Colonic mucosa (tissue), 4 donors: ENCODE measurements around the gene MIEF1. TPM values are rescaled to one million over a fixed set of nuclear protein-coding genes. Genes with fewer than 3 reads are reported as not detected.
A peak's percentile ranks its signal among the peaks of the same experiment; 100 is the strongest.

ENCODE experiments used
- DNase-seq: peaks from one replicate; pipeline ENCODE4 v3.0.0-alpha.2; 2020
- H3K27ac ChIP-seq: fragments of 200-600 bp; one replicate; pipeline ENCODE4 v1.8.0; 2021
- H3K27me3 ChIP-seq: fragments of 200-600 bp; one replicate; pipeline ENCODE4 v1.8.0; 2021
- H3K36me3 ChIP-seq: fragments of 200-600 bp; one replicate; pipeline ENCODE4 v1.8.0; 2021
- H3K4me1 ChIP-seq: fragments of 200-600 bp; one replicate; pipeline ENCODE4 v1.8.0; 2021; ENCODE audit warnings: mild to moderate bottlenecking
- H3K4me3 ChIP-seq: fragments of 200-600 bp; one replicate; pipeline ENCODE4 v1.8.0; 2021
- H3K9ac ChIP-seq, 2 donors: one replicate each; pipeline ENCODE4 v1.7.0; 2013; ENCODE audit warnings: control low read depth in 2 of 2, low read depth in 2 of 2, low read length in 2 of 2
- H3K9me3 ChIP-seq: fragments of 200-600 bp; one replicate; pipeline ENCODE4 v1.8.0; 2021
- CTCF ChIP-seq: fragments of 200-600 bp; IDR thresholded peaks from one replicate; pipeline ENCODE4 v1.8.0; 2022; ENCODE audit warnings: antibody characterized with exemption, mild to moderate bottlenecking
- intact Hi-C: fragments of 100-400 bp; cut with DNase I; formaldehyde crosslinking; loops from one replicate; pipeline ENCODE4 v1.14.1; 2022
- total RNA-seq, 2 donors: library from RNA; stranded (reverse); fragmentation: NEBNext Ultra II Directional in 1 of 2; extraction: Animal tissue kit (Norgen Biotek cat#: 25700) in 1 of 2; gene quantifications; one replicate each; pipeline ENCODE4 v1.2.1, GENCODE V29; 2021
- donor health status: healthy.
- donor health status: DM: no; HTN: no; CAD: no.
- donor health status: DM: no; HTN: no; CAD: no.

Gene MIEF1
- total RNA-seq, 2 donors from 2014 or later = 28.6 to 36.6 TPM

DNA sequence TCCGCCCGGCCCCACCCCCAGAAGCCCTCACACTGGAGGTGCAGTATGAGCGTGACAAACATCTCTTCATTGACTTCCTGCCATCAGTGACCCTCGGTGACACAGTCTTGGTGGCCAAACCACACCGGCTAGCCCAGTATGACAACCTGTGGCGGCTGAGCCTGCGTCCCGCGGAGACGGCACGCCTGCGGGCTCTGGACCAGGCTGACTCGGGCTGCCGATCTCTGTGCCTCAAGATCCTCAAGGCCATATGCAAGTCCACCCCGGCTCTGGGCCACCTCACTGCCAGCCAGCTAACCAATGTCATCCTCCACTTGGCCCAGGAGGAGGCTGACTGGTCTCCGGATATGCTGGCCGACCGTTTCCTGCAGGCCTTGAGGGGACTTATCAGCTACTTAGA is 11.7 kb downstream of the MIEF1 start:
- H3K9ac ChIP-seq = no peak overlapping the region
- no peak for TF ChIP-seq CTCF
- DNase-seq = no peak
- no peaks in the 10 kb centered on the region for H3K9me3 ChIP-seq
- no peaks in the 10 kb centered on the region for H3K27me3 ChIP-seq
- intact Hi-C loops = no loop called here
- H3K4me3 ChIP-seq = no peak overlapping the region
- H3K36me3 ChIP-seq = peaks cover 12% of the 10 kb centered on the region
- peaks cover 2% of the 10 kb centered on the region for H3K4me1 ChIP-seq
- H3K27ac ChIP-seq = no peak overlapping the region

GRCh38 chr22:39514373-39514973 is 12.4 kb downstream of the MIEF1 start:
- Histone ChIP-seq H3K27me3 (no peaks in the 10 kb centered on the region), H3K27ac (no peak overlapping the region), H3K4me1 (peaks cover 5% of the 10 kb centered on the region), H3K9me3 (no peaks in the 10 kb centered on the region), H3K36me3 (peaks cover 12% of the 10 kb centered on the region), H3K9ac (no peak overlapping the region), H3K4me3 (no peak overlapping the region)
- DNase-seq = peak; percentile 74
- intact Hi-C loops = no loop called here
- TF ChIP-seq CTCF = peak; percentile 61

DNA sequence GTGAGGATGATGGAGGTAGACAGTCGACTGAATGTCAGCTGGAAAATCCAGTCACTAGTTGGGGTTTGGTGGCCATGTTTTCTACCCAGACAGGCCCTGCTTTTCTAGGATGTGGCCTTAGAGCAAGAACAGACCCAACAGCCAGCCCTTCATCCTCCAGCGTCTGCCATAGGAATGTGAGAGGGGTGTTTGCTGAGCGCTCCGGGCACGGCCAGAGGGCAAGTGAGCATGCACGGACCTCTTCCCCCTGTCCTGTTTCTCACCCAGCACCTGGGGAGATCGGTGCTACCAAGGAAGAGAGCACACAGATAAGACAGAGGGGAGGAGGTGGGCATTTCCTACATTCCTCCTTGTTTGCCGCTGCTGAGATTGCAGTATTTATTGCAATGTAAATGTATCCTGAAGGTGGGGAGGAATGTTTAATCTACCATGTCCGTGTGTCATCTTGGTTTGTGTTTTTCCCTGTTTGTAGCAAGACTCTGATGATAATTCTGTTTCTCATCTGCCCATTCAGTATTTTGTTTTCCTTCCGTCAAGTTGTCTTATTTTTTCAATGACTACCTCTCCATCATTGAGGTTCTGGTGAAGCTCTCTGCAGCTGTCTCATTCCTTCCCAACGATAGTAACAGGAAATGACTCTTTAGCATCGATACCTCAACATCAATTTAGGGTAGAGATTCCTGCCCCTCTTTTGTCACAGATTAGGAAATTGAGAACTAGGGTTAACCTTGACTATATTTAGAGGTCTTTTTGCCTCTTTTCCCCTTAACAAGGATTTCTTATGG is 13.4 kb downstream of the MIEF1 start:
- DNase-seq = no peak
- Histone ChIP-seq H3K27me3 (no peaks in the 10 kb centered on the region), H3K27ac (no peak overlapping the region), H3K4me1 (peaks cover 5% of the 10 kb centered on the region), H3K4me3 (no peak overlapping the region), H3K36me3 (peaks cover 12% of the 10 kb centered on the region), H3K9me3 (no peaks in the 10 kb centered on the region), H3K9ac (no peak overlapping the region)
- TF ChIP-seq CTCF = no peak
- intact Hi-C loops = loop anchor here (5.0 kb wide), 1 partner anchor 118 kb away; the partner anchor contains the start of gene TAB1

- intact Hi-C loops = loop anchor here (5.0 kb wide), 1 partner anchor 120 kb away; the partner anchor contains the start of gene TAB1
- H3K9me3 ChIP-seq = no peaks in the 10 kb centered on the region
- DNase-seq = no peak
- H3K36me3 ChIP-seq = peaks cover 6% of the 10 kb centered on the region
- no peak overlapping the region for H3K27ac ChIP-seq
- no peaks in the 10 kb centered on the region for H3K27me3 ChIP-seq
- no peak for TF ChIP-seq CTCF
- peaks cover 5% of the 10 kb centered on the region for H3K4me1 ChIP-seq
- no peak overlapping the region for H3K4me3 ChIP-seq
- no peak overlapping the region for H3K9ac ChIP-seq
Measured at GRCh38 chr22:39517470-39517869, 15.4 kb downstream of the MIEF1 start.

- no peaks in the 10 kb centered on the region for H3K27me3 ChIP-seq
- no peak overlapping the region for H3K4me3 ChIP-seq
- H3K4me1 ChIP-seq = peaks cover 7% of the 10 kb centered on the region
- DNase-seq = no peak
- no peaks in the 10 kb centered on the region for H3K9me3 ChIP-seq
- no peak for TF ChIP-seq CTCF
- H3K9ac ChIP-seq = peak overlapping the region in 1 of 2 donors; percentile 96
- intact Hi-C loops = loop anchor here (5.0 kb wide), 1 partner anchor 121 kb away; the partner anchor contains the start of gene TAB1
- H3K36me3 ChIP-seq = peaks cover 4% of the 10 kb centered on the region
- H3K27ac ChIP-seq = peak overlapping the region; percentile 96
Measured at GRCh38 chr22:39518144-39518786, 16.2 kb downstream of the MIEF1 start.
